ENCODE data around the gene TARS2.
A peak's percentile ranks its signal among the peaks of the same experiment; 100 is the strongest.

Gene TARS2

DNA sequence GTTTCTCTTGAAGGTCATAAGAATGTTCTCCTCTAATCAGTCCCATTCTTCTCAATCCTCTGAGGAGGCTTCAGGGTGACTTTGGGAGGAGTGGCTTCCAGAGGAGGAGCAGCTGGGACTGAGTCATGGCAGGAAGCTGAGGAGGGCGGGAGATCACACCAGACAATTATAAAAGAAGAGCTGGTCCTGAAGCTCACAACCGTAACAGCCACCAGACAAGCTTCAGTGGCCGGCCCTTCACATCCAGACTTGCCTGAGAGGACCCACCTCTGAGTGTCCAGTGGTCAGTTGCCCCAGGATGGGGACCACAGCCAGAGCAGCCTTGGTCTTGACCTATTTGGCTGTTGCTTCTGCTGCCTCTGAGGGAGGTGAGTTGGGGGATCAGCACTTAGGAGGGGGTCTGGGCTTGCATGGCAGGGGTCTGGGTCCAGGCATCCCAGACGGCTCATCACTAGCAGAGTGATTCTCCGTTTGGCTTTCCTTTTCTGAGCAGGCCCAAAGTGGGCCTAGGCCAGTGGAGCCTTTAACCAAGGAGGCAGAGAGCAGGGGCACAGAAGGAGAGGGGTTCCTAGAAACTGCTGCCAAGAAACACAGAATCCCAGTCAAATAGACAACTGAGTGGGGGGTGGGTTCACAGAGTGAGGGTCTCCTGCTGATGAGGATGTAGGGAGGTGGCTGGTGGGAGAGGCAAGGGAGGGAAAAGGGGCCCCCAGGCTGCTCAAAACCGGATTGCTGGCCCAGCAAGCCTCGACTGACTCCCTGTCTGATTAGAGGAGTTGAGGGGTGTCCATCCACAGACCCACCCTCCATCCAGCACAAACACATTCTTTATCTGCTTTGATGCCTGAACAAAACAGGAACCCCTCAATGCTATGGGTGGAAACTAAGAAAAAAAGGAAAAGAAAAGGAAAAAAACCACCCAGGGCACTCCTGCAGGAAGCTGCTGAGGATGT, 21.0 kb downstream of the TARS2 start, which contains the start of gene ECM1:
Gene ECM1 (plus strand): TSS at position 198 of the 953 bp plus-strand sequence. CDS start 101 bp downstream, at position 299.
- no peak for DNase-seq (ENCODE audit: low read depth)

DNA sequence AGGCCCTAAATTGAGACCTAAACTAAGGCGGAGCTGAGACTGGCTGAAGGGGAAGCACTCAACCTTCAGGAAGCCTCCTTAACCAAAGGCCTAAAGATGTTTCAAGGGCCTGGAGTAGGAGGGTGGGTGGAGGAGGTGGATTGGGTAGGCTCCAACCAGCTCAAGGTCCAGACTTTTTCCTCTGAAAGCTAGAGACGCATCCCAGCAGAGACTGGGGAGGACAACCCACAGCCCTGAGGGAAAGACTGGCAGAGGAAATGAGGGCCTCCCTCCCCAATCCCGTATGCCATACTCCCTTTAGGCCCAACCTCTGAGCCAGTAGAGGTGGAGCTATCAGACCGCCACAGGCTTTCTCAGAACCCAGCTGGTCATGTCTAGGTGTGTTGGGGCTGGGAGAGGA, 21.8 kb downstream of the TARS2 start:
- no peak for DNase-seq (ENCODE audit: low read depth)

DNA sequence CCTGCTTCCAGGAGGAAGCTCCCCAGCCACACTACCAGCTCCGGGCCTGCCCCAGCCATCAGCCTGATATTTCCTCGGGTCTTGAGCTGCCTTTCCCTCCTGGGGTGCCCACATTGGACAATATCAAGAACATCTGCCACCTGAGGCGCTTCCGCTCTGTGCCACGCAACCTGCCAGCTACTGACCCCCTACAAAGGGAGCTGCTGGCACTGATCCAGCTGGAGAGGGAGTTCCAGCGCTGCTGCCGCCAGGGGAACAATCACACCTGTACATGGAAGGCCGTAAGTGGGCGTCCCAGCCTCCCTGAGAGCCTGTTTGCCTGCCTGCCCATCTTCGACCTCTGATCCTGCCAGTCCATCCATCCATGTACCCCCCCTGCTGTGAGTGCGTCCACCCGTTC, 24.3 kb downstream of the TARS2 start:
- no peak for DNase-seq (ENCODE audit: low read depth)

DNA sequence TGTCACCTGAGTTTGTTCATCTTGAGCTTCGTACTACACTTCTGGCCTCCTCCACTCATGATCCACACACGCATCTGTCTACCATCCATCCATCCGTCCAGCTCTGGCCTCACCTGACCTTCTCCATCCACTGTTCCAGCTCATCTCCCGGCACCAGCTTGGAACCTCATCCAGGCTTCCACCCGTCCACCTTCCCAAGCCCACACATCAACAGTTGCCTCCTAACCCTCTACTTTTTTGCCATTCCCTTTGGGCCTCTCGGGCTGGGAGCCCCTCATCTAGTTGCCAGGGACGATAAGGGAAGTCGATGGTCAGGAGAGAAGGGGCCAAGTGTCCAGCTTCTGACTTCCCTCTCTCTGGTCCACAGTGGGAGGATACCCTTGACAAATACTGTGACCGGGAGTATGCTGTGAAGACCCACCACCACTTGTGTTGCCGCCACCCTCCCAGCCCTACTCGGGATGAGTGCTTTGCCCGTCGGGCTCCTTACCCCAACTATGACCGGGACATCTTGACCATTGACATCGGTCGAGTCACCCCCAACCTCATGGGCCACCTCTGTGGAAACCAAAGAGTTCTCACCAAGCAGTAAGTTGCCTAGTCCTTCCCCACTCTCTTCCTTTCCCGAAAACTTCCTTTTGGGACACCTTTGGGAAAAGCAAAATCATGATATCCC, 24.9 kb downstream of the TARS2 start:
- no peak for DNase-seq (ENCODE audit: low read depth)

DNA sequence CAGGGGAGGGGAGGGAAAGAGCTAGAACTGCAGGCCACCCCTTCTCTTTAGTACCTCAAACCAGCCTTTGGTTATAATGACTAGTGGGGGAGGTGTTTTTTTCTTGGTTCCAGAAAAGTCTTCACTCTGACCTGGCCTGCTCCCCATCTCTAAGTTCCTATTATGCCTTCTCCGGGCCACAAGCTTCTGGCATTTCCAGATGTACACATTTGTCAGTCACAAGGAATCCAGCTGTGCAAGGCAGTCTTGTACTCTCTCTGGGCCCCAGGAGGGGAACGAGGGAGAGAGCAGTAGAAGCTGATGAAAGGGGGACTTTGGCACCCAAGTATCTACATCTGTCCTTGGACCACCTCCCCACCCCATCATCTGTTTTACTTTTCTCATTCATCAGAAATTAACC, 25.6 kb downstream of the TARS2 start:
- DNase-seq (ENCODE audit: low read depth): no peak

DNA sequence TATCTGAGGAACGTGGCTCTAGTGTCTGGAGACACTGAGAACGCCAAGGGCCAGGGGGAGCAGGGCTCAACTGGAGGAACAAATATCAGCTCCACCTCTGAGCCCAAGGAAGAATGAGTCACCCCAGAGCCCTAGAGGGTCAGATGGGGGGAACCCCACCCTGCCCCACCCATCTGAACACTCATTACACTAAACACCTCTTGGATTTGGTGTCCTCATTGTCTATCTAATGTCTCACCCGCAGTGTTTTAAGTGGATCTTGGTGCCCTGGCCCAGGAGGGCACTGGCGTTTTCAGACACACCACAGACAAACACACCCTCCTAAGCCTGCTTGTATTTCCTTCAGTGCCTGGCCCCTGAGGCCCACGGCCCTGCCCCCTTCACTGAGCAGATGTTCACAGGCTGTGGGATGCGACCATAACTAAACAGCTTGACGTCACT, 26.2 kb downstream of the TARS2 start:
- no peak for DNase-seq (ENCODE audit: low read depth)

DNA sequence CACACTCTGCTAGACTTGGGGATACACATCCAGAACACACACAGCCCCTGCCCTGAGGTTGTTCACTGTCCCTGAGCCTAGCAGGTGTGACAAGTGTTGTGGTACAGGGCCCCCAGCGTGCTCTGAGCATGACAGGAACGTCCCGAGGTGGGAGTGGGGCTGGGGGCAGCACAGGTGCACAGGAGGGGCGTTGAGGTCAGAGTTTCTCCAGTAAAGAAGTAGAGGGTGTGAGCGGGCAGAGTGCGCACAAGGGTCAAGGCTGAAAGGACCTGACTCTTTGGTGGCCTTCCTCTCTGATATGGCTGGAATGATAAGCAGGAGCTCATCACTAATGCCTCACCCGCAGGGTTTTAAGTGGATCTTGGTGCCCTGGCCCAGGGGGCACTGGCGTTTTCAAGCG, 27.0 kb downstream of the TARS2 start:
- no peak for DNase-seq (ENCODE audit: low read depth)

DNA sequence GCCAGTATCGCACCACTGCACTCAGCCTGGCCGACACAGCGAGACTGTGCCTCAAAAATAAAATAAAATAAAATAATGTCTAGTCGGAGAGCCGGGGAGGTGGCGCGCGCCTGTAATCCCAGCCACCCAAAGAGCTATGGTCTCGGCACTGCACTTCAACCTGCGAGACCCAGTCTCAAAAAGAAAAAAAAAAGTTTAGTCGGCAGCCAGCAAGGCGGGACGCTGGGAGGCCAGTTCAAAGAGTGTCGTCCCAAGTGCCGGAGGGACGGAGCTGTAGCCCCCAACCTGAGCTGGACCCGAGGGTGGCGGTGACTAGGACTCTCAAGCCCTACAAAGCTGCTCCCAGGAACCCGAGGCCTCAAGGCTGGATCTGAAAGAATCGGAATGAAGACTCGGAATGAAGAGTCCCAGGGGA, 27.7 kb downstream of the TARS2 start:
- no peak for DNase-seq (ENCODE audit: low read depth)

DNA sequence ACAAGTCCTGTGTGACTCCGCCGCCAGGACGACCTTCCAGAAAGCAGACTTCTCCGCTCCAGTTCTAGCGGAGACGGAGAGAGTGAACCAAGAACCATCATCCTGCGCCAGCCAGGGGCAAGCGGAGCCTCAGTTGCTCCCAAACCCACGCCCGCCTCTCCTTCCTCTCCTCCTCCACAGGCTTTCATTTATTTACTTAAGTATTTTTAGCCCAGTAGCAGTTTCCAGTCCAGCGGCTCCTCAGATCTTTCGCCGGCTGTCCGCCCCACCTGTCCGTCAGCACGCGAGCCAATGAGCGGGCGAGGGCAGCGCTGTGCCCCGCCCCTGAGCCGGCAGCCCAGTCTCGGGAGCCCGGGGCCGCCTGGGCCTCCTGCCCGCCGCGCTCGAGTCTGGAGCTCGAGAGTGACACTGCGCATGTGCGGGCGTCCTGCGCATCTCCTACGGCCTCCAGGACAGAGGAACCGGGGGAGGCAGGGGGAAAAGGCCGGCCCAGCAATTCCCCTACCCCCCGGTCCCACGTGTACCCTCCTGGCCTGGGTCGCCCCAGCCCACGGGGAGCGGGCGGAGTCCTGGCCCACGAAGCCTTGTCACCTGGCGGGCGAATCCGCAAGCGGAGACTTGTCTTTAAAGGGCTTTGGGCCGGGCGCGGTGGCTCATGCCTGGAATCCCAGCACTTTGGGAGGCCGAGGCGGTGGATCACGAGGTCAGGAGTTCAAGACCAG, 28.3 kb downstream of the TARS2 start, which contains the start of gene FALEC:
Gene FALEC (plus strand): TSS at position 425 of the 722 bp plus-strand sequence.
- DNase-seq (ENCODE audit: low read depth): peak; percentile 88

DNA sequence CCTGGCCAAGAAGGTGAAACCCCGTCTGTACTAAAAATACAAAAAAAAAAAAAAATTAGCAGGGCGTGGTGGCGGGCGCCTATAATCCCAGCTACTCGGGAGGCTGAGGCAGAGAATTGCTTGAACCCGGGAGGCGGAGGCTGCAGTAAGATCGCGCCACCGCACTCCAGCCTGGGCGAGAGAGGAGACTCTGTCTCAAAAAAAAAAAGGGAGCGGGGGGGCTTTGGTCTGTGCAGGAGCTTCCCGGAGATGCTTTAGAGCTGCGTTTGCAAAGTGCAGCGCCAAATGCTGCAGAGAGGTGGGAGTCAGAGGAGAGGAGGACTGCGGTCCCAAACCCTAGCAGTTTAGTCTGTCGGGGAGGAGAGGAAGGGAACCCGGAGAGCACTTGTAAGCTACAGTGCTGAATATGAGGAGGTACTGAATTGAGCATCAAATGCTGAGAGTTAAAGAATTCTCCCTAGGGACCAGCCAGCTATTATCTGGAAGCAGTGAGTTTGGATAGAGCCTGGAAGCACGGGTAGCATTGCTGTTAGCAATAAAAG, 28.9 kb downstream of the TARS2 start:
- no peak for DNase-seq (ENCODE audit: low read depth)

DNA sequence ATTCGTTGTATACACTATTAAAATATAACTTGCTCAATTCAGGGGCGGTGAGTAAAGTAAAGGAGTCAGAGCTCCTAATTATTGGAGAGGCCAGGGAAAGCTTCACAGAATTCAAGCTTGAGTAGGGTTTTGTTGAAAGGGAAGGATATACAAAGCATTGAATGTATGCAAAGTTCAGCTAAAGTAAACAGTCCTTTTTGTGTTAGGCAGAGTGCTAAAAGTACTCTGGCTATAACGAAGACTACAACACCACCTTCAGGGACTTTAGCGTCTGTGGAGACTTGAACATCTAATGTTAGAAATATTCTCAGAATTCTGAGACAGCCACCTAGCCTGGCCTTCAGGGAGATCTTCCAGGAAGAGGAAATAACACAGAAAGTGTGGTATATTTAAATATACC, 29.4 kb downstream of the TARS2 start:
- DNase-seq (ENCODE audit: low read depth): no peak

DNA sequence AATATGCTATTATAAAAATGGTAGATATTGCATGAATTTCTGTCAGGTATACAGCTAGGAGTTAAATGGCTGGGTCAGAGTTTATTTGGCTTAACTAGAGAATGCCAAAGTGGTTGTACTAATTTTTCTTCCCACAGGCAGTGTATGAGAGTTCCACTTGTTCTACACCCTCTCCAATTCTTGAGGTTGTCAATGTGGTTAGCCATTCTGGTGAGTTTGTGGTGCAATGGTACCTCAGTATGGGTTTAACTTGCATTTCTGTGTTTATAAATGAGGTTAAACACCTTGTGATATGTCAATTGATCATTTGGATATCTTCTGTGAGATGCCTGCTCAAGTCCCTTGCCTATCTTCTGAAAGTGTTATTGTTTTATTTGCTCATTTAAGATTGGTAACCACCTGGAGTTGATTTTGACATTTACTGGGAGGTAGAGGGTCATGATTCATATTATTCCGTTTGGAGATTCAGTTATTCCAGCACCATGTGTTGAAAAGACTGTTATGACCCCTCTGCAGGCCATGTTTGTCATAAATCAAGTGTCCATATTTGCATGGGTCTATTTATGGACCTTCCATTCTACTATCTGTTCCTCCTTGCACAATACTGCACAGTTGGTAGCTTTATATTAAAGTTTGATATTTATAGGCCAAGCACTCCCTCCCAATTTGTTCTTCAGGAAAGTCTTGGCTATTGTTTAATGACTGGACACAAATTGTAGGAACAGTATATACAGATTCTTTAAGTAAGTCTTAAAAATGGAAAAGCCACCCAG, 34.2 kb downstream of the TARS2 start:
- no peak for DNase-seq (ENCODE audit: low read depth)

DNA sequence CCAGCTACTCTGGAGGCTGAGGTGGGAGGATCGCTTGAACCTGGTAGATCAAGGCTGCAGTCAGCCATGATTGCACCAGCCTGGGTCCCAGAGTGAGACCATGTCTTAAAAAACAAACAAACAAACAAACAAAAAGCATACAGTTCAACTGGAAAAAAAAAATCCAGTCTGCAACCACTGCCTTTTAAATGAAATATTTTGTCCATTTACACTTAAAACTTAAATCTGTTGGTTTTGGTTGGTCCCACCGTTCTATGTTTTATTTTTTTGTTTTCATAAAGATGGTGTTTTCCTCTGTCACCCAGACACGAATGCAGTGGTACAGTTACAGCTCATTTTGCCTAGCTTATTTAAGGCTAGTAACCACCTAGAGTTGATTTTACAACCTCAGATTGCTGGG, 38.1 kb downstream of the TARS2 start:
- no peak for DNase-seq (ENCODE audit: low read depth)

DNA sequence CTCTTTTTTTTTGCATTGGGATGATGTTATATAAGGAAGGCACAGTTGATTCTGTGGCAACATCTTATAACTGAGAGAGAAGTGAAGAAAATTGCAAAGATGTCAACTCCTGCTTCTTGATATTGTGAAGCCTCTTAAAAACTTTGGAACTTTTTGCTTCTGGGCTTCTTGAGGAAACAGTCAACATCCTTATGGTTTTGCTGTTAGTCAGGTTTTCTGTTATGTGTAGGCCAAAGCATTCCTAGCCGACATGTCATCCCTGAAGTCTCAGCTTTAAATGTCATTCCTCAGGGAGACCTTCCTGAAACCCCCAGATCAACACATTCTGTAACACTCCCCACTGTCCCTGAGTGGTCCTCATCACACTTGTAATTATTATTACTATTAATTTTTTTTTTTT, 41.0 kb downstream of the TARS2 start:
- no peak for DNase-seq (ENCODE audit: low read depth)

DNA sequence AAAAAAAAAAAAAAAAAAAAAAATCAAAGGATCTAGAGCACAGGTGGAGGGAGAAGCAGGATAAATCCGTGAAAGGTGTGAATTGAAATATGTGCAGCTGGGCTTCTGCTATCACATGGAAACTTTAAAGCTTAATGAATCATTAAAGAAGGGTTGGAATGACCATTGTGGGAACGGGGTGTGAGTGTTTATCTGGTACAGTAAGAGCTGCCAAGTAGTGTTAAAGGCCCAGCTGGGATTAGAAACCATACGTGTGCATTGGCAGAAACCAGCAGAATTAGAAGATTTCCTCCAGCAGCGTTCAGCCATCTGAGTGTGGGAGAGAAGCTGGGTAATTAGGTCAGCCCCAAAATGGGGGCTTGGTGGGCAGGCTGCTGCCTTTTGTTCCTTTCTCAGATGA, 41.8 kb downstream of the TARS2 start:
- DNase-seq (ENCODE audit: low read depth): no peak

DNA sequence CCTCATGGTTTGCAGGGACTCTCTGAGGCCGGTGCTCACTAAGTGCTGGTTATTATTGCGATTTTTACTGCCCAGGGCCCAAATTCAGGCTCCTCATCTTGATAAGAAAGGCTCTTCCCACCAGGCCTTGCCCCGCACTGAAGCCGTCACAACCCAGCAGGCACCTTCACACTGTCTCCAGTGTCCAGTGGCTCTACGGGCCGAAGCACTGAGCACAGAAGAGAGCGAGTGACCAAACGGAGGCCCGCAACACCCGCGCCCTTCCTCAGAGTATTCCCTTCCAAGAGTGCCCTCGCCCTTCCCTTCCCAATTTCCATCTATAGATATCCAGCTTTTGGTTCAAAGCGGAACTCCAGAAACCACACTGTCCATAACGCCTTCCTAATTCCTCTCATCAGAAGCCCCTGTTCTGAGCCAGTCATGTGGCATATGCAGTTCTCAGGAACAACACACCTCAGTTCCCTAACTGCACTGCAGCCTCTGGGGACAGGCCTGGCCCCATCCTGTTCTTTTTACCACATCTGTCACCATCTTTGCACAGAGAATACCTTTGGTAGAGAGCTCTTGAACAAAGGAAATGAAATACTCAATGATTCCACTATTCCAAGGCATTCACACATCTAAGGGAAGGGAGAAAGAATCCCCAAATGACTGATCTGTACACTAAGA, 43.4 kb downstream of the TARS2 start:
- DNase-seq (ENCODE audit: low read depth): no peak

DNA sequence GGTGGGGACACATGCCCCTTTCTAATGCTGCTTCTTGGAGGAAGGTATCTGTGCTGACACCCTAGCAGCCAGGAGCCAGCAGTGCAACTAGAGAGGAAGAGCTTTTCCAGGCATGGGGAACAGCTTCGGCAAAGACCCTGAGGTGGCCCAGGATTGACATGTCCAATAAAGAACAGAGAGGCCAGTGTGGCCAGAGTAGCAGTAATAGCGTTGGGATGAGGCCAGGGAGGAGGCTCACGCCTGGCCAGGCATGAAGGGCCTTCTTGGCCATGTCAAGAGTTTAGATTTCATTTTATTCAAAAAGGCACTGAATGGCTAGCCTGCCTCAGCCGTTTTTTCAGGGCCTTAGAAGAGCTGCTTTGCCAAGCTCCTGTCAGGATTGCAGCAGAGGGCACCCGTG, 45.6 kb downstream of the TARS2 start:
- DNase-seq (ENCODE audit: low read depth): no peak

DNA sequence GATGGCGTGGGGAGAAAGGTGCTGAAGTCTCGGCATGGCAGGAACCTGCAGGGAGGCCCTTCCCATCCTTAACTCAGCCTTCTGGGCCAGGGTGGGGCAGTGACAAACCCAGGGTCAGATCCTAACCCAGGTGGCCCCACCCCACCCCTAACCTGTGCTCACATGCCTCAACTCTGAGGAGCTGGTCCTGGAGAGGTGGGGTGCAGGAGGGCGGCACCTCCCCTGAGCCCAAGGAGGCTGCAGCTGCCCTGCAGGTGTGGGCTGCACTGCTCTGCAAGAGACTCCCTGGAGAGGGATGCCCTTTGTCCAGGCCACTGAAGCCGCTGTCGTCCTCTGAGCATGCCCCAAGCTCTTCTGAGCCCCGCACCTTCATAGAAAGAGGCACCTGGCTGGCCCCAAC, 46.8 kb downstream of the TARS2 start:
- DNase-seq (ENCODE audit: low read depth): no peak

DNA sequence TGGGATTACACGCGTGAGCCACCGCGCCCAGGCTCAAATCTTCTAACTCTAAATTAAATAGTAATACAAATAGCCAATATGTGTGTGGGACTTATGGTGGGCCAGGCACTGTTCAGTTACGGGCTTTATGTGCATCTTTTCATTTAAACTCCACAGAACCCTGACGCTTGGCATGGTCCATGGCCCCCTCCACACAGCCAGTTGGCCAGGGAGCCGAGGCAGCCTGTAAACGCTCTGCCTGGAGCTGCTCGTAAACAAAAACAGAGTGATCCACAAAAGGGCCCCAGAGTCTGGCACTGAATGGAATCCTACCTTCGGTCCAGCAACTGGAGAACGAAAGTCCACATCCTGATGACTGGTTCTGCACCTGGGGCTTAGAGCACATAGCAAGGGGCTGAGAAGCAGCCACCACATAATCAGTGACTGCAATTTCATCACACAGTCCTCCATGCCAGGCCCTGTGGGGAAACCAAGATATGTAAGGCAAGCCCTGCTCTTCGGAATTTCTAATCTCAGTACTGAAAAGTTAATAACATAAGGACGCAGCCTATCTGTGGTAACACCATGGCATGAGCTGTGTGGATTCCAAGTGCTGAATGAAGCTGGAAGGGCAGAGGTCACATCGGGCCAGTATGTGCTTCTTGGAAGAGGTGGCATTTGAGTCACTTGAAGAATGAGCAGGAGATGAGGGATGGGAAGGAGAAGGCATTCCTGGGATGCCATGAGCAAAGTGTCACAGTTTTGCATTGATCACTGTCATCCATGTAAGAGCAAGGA, 48.5 kb downstream of the TARS2 start:
- no peak for DNase-seq (ENCODE audit: low read depth)
